ENCODE results near the gene PRR12.

PRR12 gene, protein sequence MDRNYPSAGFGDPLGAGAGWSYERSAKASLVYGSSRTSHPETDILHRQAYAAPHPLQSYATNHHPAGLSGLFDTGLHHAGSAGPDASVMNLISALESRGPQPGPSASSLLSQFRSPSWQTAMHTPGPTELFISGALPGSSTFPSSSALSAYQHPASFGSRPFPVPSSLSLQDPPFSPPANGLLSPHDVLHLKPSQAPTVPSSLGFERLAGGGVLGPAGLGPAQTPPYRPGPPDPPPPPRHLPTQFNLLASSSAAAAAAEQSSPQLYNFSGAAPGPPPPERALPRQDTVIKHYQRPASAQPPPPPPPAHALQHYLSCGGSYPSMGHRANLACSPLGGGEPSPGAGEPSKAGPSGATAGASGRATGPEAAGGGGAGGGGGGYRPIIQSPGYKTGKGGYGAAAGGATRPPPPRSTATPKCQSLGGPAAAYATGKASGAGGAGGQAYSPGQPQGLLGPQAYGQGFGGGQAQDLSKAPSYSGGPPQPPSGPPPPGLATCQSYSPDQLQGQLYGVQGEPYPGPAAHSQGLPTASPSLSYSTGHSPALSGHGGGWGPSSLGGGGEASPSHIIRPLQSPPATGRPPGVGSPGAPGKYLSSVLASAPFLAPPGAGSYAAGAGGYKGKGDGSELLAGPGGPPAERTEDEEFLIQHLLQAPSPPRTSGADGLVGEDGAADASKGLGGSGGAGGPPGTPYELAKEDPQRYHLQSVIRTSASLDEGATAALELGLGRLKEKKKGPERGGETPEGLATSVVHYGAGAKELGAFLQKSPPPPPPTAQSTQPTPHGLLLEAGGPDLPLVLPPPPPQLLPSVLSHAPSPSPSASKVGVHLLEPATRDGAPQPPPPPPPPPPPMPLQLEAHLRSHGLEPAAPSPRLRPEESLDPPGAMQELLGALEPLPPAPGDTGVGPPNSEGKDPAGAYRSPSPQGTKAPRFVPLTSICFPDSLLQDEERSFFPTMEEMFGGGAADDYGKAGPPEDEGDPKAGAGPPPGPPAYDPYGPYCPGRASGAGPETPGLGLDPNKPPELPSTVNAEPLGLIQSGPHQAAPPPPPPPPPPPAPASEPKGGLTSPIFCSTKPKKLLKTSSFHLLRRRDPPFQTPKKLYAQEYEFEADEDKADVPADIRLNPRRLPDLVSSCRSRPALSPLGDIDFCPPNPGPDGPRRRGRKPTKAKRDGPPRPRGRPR (N-terminal part only)

GRCh38 chr19:49590971-49591730, at the start of gene PRR12:
TSS of gene PRR12 (plus strand) at chr19:49591182. CDS start at chr19:49591655, 473 bp downstream.
- peak; percentile 46 for DNase-seq (ENCODE audit: low spot score)

DNA sequence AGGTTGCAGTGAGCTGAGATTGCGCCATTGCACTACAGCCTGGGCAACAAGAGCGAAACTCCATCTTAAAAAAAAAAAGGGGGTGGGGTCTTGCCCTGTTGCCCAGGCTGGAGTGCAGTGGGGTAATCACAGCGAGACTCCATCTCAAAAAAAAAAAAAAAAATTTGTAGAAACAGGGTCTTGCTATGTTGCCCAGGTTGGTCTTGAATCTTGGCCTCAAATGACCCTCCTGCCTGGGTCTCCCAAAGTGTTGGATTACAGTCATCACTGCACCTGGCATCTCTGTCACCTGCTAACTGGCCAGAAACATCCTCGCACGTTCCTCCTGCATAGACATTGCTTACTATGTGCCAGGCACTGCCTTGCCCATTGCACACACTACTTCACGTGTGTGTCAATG, 49.1 kb upstream of the PRR12 start:
- no peak for DNase-seq (ENCODE audit: low spot score)

- no peak for DNase-seq (ENCODE audit: low spot score)
Measured at GRCh38 chr19:49542446-49542845, 48.5 kb upstream of the PRR12 start.

GRCh38 chr19:49543032-49543431, 48.0 kb upstream of the PRR12 start:
- DNase-seq (ENCODE audit: low spot score), result no peak

DNA sequence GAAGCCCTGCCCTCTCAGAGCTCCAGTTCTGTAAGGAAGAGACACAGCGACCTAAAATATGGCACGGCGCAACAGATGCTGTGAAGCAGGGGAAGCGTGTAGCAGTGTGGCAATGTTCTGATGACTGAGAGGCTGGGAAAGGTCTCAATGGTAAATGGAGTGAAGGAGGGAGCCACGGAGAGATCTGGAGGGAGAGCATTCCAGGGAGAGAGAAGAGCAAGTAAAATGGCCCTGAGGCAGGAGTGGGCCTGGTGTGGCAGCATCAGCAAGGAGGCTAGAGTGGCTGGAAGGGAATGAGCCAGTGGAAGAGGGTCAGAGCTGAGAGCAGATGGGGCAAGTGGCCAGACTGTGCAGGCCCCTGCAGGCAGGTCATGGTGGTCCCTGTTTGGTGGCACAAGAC, 46.8 kb upstream of the PRR12 start:
- no peak for DNase-seq (ENCODE audit: low spot score)

GRCh38 chr19:49546825-49547565, 44.0 kb upstream of the PRR12 start:
- peak; percentile 92 for DNase-seq (ENCODE audit: low spot score)

GRCh38 chr19:49549045-49549444, 41.9 kb upstream of the PRR12 start:
- DNase-seq (ENCODE audit: low spot score), result no peak

DNA sequence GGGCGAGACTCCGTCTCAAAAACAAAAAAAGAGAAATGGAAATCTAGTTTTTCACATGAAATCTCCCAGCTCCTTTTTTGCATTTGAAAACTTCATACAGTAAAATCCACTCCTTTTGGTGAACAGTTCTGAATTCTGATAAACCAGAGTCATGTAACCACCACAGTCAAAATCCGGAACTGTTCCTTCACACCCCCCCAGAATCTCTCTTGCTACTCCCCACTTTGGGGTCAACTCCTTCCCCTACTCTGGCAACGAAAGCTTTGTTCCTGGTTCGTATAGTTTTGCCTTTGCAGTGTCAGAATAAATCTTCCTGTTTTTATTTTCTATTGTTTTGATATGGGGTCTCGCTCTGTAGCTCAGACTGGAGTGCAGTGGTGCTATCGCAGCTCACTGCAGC, 39.5 kb upstream of the PRR12 start:
- DNase-seq (ENCODE audit: low spot score), result no peak

DNA sequence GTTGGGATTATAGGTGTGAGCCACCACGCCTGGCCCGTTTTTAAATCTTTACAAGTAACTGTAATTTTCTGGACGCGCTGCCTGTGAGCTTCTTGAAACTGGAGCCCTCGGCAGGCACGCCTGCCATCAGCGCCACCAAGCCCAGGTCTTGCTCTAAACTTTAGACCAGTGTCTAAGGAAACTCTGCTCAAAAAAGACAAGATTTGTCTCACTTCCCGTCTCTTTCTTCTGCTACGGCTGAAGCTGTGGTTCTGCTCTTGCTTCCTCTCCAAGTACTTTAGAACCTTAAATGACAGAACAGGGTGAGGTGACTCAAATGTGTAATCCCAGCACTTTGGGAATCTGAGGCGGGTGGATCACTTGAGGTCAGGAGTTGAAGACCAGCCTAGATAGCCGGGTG, 38.2 kb upstream of the PRR12 start:
- DNase-seq (ENCODE audit: low spot score), result no peak

GRCh38 chr19:49553451-49554271, 37.3 kb upstream of the PRR12 start:
- no peak for DNase-seq (ENCODE audit: low spot score)

DNA sequence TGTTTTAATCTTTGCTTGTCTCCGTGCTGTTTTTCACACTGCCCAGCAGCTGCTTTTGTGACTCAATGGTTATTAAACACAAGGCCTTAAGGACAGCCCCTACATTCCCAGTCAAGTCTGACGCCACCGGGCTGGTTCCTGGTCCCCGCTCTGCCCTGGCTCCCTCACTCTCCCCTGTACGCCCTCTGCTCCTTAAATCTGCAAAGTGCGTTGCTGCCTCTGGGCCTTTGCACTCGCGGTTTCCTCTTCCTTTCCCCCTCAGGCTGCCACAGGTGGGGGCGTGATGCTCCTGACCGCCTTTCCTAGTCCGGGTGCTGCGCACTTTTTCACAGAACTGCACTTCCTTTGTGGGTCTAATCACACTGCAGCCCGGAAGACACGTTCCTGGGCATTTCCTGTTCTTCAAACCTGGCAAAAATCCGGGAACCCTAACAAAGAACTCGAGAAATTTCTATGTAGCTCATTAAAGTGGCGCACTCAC, 36.2 kb upstream of the PRR12 start:
- no peak for DNase-seq (ENCODE audit: low spot score)

DNA sequence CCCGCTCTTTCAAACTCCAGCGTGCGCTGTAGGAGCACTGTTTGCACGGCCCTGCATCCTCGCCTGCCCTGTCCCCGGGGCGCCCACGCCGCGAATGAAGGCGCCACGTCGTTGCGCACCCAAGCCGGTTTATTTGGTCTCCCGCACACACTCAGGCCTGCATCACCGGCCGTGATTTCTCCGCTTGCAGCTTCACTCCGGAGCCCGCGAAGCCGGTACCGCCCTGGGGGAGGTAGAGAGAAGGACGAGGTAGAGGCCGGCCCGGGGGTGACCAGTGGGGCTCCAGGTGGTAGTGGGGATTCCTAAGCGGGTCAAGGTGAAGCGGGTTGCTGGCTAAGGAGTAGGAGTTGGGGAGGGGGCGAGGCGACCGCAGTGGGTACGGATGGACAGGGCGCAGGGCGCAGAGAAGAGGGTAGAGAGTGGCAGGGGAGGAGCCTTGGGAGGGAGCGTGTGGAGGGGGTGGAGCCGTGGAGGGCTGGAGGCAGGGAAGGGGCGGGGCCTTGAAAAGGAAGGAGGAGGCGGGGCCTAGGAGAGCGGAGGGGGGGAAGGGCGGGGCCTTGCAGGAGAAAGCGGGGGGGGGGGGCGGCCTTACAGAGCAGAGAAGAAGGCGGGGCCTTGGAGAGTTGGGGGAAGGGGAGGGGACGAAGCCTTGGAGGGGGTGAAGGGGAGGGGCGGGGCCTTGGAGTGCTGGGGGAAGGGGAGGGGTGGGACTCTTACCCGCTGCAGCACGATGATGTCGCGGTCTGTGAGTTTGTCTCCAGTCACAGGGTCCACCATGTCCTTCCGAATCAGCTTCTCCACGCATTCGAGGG, 35.2 kb upstream of the PRR12 start:
- DNase-seq (ENCODE audit: low spot score), result peak; percentile 31

GRCh38 chr19:49556412-49557398, 34.3 kb upstream of the PRR12 start:
- no peak for DNase-seq (ENCODE audit: low spot score)

- DNase-seq (ENCODE audit: low spot score), result no peak
Measured at GRCh38 chr19:49557641-49558325, 33.2 kb upstream of the PRR12 start.

DNA sequence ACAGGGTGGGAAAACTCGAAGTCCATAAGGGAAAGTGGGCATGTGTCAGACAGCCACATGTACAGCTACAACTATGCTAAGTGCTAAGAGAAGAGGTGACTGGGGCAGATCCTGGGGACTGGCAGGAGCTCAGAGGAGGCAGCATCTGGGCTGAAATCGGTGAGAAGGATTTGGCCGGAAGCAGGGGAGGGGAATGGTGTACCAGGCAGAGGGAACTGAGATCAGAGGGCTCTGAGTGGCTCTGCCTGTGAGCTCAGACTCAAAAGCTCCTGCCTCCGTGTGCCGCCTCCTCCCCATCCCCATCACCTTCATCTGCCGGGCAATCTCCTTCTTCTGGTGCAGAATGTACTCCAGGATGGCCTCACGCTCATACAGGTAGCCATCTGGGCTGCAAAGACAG, 32.4 kb upstream of the PRR12 start:
- no peak for DNase-seq (ENCODE audit: low spot score)

DNA sequence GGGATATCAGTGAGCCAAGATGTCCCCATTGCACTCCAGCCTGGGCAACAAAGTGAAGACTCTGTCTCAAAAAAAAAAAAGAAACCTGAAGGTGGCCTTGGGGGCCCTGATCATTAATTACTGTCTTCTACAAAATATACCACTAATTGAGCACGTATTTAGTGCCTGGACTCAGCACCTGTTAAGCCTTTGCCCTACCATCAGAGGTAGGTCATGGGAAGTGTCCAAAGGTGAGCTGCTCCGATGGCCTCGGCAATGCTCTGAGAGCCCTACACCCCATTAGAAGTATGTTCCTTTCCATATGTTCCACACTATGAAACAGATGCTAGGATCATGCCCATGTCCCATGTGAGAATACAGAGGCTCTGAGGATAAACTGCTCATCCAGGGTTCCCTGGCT, 31.5 kb upstream of the PRR12 start:
- no peak for DNase-seq (ENCODE audit: low spot score)

GRCh38 chr19:49559928-49560327, 31.1 kb upstream of the PRR12 start:
- no peak for DNase-seq (ENCODE audit: low spot score)
